GM12878 (cell line): ENCODE data around the gene PPP1CA. TPM values are rescaled to one million over a fixed set of nuclear protein-coding genes. Genes with fewer than 3 reads are reported as not detected.

ENCODE experiments used
- ATAC-seq: fragments of 200-7000 bp; cut with Tn5 transposase; 3 replicates; pipeline ENCODE4 v1.9.1; 2020; ENCODE audit warnings: mild to moderate bottlenecking, moderate library complexity
- BruUV-seq: library from RNA; stranded (reverse); fragments of 400-500 nt; replicated peaks from 2 replicates; lab custom pipeline; 2021; lab: Mats Ljungman, UMichigan
- CTCF ChIA-PET: fragments of 300-600 bp; sonication (Branson Sonifier 250); formaldehyde crosslinking; extraction: SDS; loops from one replicate; lab custom pipeline; 2021; ENCODE audit warnings: inconsistent platforms; lab: Yijun Ruan, JAX
- POLR2A ChIA-PET: fragments of 350-600 bp; formaldehyde crosslinking; extraction: SDS; loops from one replicate; lab custom pipeline; 2021; ENCODE audit warnings: inconsistent platforms; lab: Charles Lee
- RAD21 ChIA-PET: fragments of 300-600 bp; sonication (Branson Sonifier 250); formaldehyde crosslinking; loops from one replicate; lab custom pipeline; 2023; ENCODE audit warnings: antibody characterized with exemption; ENCODE audit not compliant: unreplicated experiment; lab: Charles Lee
- SMC1A ChIA-PET: fragments of 300-600 bp; sonication (Branson Sonifier 250); formaldehyde crosslinking; loops from one replicate; lab custom pipeline; 2023; ENCODE audit not compliant: unreplicated experiment, uncharacterized antibody; lab: Charles Lee
- DNase-seq: peaks from one replicate; pipeline ENCODE4 v3.0.0-alpha.2; 2011; ENCODE audit warnings: low read depth, low spot score
- FAIRE-seq: peaks from 3 replicates; lab custom pipeline; 2011; peaks lifted over from hg19 to GRCh38; lab: Jason Lieb, UNC
- H2AFZ ChIP-seq: 2 replicates; pipeline ENCODE4 v1.6.0; 2011; ENCODE audit warnings: low read depth, low read length, control low read depth; ENCODE audit not compliant: control insufficient read depth
- H3K27ac ChIP-seq: 2 replicates; pipeline ENCODE4 v1.5.1; 2011; ENCODE audit warnings: control low read depth; ENCODE audit not compliant: control insufficient read depth, insufficient read depth
- H3K27me3 ChIP-seq, 2 experiments: replicated peaks in 1 of 2; 2 replicates each; pipeline versions ENCODE4 v1.6.0 to v1.6.1; 2011; ENCODE audit warnings: low read length in 1 of 2; ENCODE audit not compliant: control insufficient read depth in 2 of 2, insufficient read depth in 2 of 2
- H3K36me3 ChIP-seq, 2 experiments: 2 replicates each; pipeline ENCODE4 v1.5.1; 2011; ENCODE audit warnings: low read length in 1 of 2; ENCODE audit not compliant: control insufficient read depth in 2 of 2, insufficient read depth in 2 of 2
- H3K4me1 ChIP-seq: 2 replicates; pipeline ENCODE4 v1.6.1; 2011; ENCODE audit warnings: mild to moderate bottlenecking, low read length, moderate library complexity, mixed read lengths; ENCODE audit not compliant: control insufficient read depth, insufficient read depth
- H3K4me2 ChIP-seq: 2 replicates; pipeline ENCODE4 v1.6.0; 2011; ENCODE audit warnings: control low read depth; ENCODE audit not compliant: control insufficient read depth, insufficient read depth
- H3K4me3 ChIP-seq: fragments of 200-600 bp; sonication (generic); 2 replicates; pipeline ENCODE4 v1.5.1; 2016
- H3K79me2 ChIP-seq: 2 replicates; pipeline ENCODE4 v1.6.0; 2011; ENCODE audit warnings: low read length; ENCODE audit not compliant: control insufficient read depth, insufficient read depth
- H3K9ac ChIP-seq: 2 replicates; pipeline ENCODE4 v1.8.0; 2011; ENCODE audit warnings: low read length, control low read depth, mixed read lengths; ENCODE audit not compliant: control insufficient read depth, insufficient read depth
- H3K9me3 ChIP-seq: replicated peaks from 3 replicates; pipeline ENCODE4 v1.5.1; 2011; ENCODE audit warnings: mild to moderate bottlenecking, low read length; ENCODE audit not compliant: control insufficient read depth, insufficient read depth
- H4K20me1 ChIP-seq: 2 replicates; pipeline ENCODE4 v1.6.0; 2011; ENCODE audit not compliant: control insufficient read depth, insufficient read depth
- BHLHE40 ChIP-seq, 2 experiments: fragments of 450-650 bp in 1 of 2; IDR thresholded peaks; 2 replicates each; pipeline ENCODE4 v1.6.1; 2011 to 2017; ENCODE audit warnings: low read depth in 2 of 2, borderline replicate concordance in 1 of 2, improper control_type of control experiment in 1 of 2, low read length in 1 of 2, mild to moderate bottlenecking in 1 of 2
- HDGF ChIP-seq: fragments of 450-650 bp; IDR thresholded peaks from 2 replicates; pipeline ENCODE4 v1.6.1; 2016; ENCODE audit warnings: antibody characterized with exemption
- RBBP5 ChIP-seq: fragments of 200-600 bp; sonication (generic); conservative IDR thresholded peaks from 2 replicates; pipeline ENCODE4 v1.6.1; 2016
- WGBS: methylation state at CpG from one replicate; pipeline ENCODE4 v1.1.6; 2016; ENCODE audit warnings: low lambda C conversion rate; ENCODE audit not compliant: insufficient replicate concordance, insufficient coverage; ENCODE audit errors: missing lambda C conversion rate; 5-methylcytosine and 5-hydroxymethylcytosine counted together
- in situ Hi-C: fragments of 300-500 bp; cut with MboI; formaldehyde crosslinking; loops from 9 replicates; pipeline ENCODE4 v1.14.3; 2018; ENCODE audit warnings: mixed read lengths
- intact Hi-C: fragments of 100-400 bp; cut with micrococcal nuclease; formaldehyde crosslinking; loops from one replicate; pipeline ENCODE4 v1.14.2; 2022; ENCODE audit not compliant: unreplicated experiment
- polyA plus RNA-seq, 11 experiments: library from polyadenylated mRNA; depleted of rRNA in 4 of 11; unstranded in 6 of 11; stranded (reverse) in 5 of 11; fragments of >200 nt; fragmentation: Nextera tagmentation in 4 of 11; fragmentation: Illumina TruSeq in 1 of 11; extraction: Ambion mirVana in 4 of 11; extraction: Trizol in 1 of 11; gene quantifications; 1 replicate in 1 of 11; 2 replicates in 10 of 11; pipeline versions ENCODE4 v1.2.1 to v1.2.3, GENCODE V29; 2011 to 2016; ENCODE audit warnings: inconsistent platforms in 2 of 11, missing spikeins in 2 of 11, low read depth in 1 of 11
- total RNA-seq, 4 experiments: library from RNA; depleted of rRNA in 3 of 4; stranded (reverse); fragments of >200 nt in 3 of 4; fragmentation: Illumina TruSeq in 1 of 4; extraction: Trizol in 1 of 4; gene quantifications; 2 replicates each; pipeline versions ENCODE4 v1.2.1 to v1.2.3, GENCODE V29; 2013 to 2021

PPP1CA gene
- total and polyA plus RNA-seq, 10 of the 15 experiments (the other 5 are each of a cell fraction or from before 2014, with no cell fraction given) = 26.4 to 458 (median 240) TPM

GRCh38 chr11:67421430-67422031 lies 19.9 kb upstream of the PPP1CA start:
- ChIA-PET POLR2A (interaction anchor here (0.6 to 3.9 kb wide), 5 partner anchors 16 to 67 kb away, joined by 3 to 28 read pairs (median 13); partner anchors contain the start of genes PPP1CA, PTPRCAP and TBC1D10C), SMC1A (interaction anchor here (0.6 to 1.5 kb wide), 2 partner anchors 9 to 38 kb away, joined by 3 read pairs; no protein-coding TSS in a partner anchor), CTCF (no interaction called here), RAD21 (interaction anchor here (1.2 to 2.4 kb wide), 4 partner anchors 16 to 68 kb away, joined by 3 to 8 read pairs (median 6); partner anchors contain the start of genes POLD4 and PPP1CA)
- ATAC-seq (no peak), DNase-seq (no peak), FAIRE-seq (no peak)
- in situ Hi-C loops (no loop called here), intact Hi-C loops (no loop called here)
- Histone ChIP-seq H3K27me3 (no peaks in the 10 kb centered on the region; a peak in 1 of 4 replicates), H3K27ac (no peak overlapping the region), H3K9me3 (no peaks in the 10 kb centered on the region), H3K4me3 (peak overlapping the region; percentile 55; the same call in 1 of the 2 replicates), H2AFZ (peak overlapping the region; percentile 59; the same call in 1 of the 2 replicates), H3K9ac (no peak overlapping the region), H3K36me3 (no peaks in the 10 kb centered on the region), H3K4me1 (peaks cover 2% of the 10 kb centered on the region; the same call in 1 of the 2 replicates), H4K20me1 (no peaks in the 10 kb centered on the region), H3K79me2 (no peaks in the 10 kb centered on the region), H3K4me2 (peak overlapping the region; percentile 84)
- 61% methylated on average over 17 of the region's 22 CpGs for WGBS
- BruUV-seq = no TSS peak
- TF ChIP-seq HDGF (0 out of 2 replicates have a peak, but pooled peaks have one; percentile 13), BHLHE40 (IDR thresholded peaks at IDR 0.05; ENCODE audit: borderline replicate concordance in 1 of 2, low read depth in 2 of 2, low read length in 1 of 2) (0 out of 4 replicates have a peak, but pooled peaks of 1 of the 2 experiments have one; percentile 9), RBBP5 (no peak)
